Neural cell (in vitro differentiated cells): ENCODE measurements around the gene TPD52L1. TPM values are rescaled to one million over a fixed set of nuclear protein-coding genes. Genes with fewer than 3 reads are reported as not detected.

ENCODE experiments used
- H2AFZ ChIP-seq: fragments of 200-600, 300-800 bp; sonication (generic), shearing (Covaris generic); 2 replicates; pipeline ENCODE4 v1.6.0; 2014; ENCODE audit warnings: low read depth, mild to moderate bottlenecking, antibody characterized with exemption, low read length, moderate library complexity
- H3F3A ChIP-seq: fragments of 200-600 bp; shearing (Covaris generic); 2 replicates; pipeline ENCODE4 v1.6.1; 2016; ENCODE audit warnings: mild to moderate bottlenecking, moderate library complexity, mixed read lengths, antibody characterized with exemption, low read length; ENCODE audit not compliant: insufficient read depth, poor library complexity, severe bottlenecking
- H3K27ac ChIP-seq: fragments of 200-600, 300-800 bp; sonication (generic), shearing (Covaris generic); 2 replicates; pipeline ENCODE4 v1.5.1; 2014; ENCODE audit warnings: mild to moderate bottlenecking, low read length, moderate library complexity
- H3K27me3 ChIP-seq: fragments of 300-800, 200-600 bp; sonication (generic), shearing (Covaris generic); 2 replicates; pipeline ENCODE4 v1.6.0; 2014; ENCODE audit warnings: mild to moderate bottlenecking, low read depth, low read length, moderate library complexity; ENCODE audit not compliant: insufficient read depth
- H3K36me3 ChIP-seq: fragments of 300-800, 200-600 bp; sonication (generic), shearing (Covaris generic); 2 replicates; pipeline ENCODE4 v1.5.1; 2014; ENCODE audit warnings: mild to moderate bottlenecking, antibody characterized with exemption, low read length, moderate library complexity; ENCODE audit not compliant: insufficient read depth
- H3K4me2 ChIP-seq: fragments of 300-800, 200-600 bp; sonication (generic), shearing (Covaris generic); 2 replicates; pipeline ENCODE4 v1.6.0; 2014; ENCODE audit warnings: mild to moderate bottlenecking, low read length
- H3K4me3 ChIP-seq: fragments of 300-800, 200-600 bp; sonication (generic), shearing (Covaris generic); 2 replicates; pipeline ENCODE4 v1.5.1; 2014; ENCODE audit warnings: mild to moderate bottlenecking, low read length, moderate library complexity
- H3K79me2 ChIP-seq: fragments of 200-600 bp; shearing (Covaris generic); replicated peaks from 2 replicates; pipeline ENCODE4 v1.6.0; 2014; ENCODE audit warnings: mild to moderate bottlenecking, low read length, moderate library complexity; ENCODE audit not compliant: insufficient read depth
- H3K9ac ChIP-seq: fragments of 300-800, 200-600 bp; sonication (generic), shearing (Covaris generic); 2 replicates; pipeline ENCODE4 v1.6.1; 2016; ENCODE audit warnings: mild to moderate bottlenecking, low read length, mixed read lengths
- H3K9me2 ChIP-seq: fragments of 200-600 bp; shearing (Covaris generic); 2 replicates; pipeline ENCODE4 v1.6.1; 2016; ENCODE audit warnings: mild to moderate bottlenecking, low read length, mixed read lengths; ENCODE audit not compliant: insufficient read depth
- H3K9me3 ChIP-seq: fragments of 200-600, 300-800 bp; sonication (generic), shearing (Covaris generic); 2 replicates; pipeline ENCODE4 v1.6.1; 2016; ENCODE audit warnings: mild to moderate bottlenecking, mixed run types, low read length, moderate library complexity, mixed read lengths
- H4K20me1 ChIP-seq: fragments of 200-600 bp; shearing (Covaris generic); 2 replicates; pipeline ENCODE4 v1.6.1; 2016; ENCODE audit warnings: mild to moderate bottlenecking, mixed run types; ENCODE audit not compliant: insufficient read depth
- EP300 ChIP-seq: fragments of 450-650 bp; conservative IDR thresholded peaks from 2 replicates; pipeline ENCODE4 v1.6.1; 2014; ENCODE audit warnings: antibody characterized with exemption, mild to moderate bottlenecking, moderate library complexity; ENCODE audit not compliant: poor library complexity, severe bottlenecking
- EZH2 ChIP-seq: fragments of 200-600, 300-800 bp; shearing (Covaris generic), sonication (generic); IDR thresholded peaks from 2 replicates; pipeline ENCODE4 v1.6.1; 2014; ENCODE audit warnings: antibody characterized with exemption, low read length, borderline replicate concordance, mild to moderate bottlenecking; ENCODE audit not compliant: insufficient read depth, poor library complexity, severe bottlenecking
- MXI1 ChIP-seq: fragments of 450-650 bp; conservative IDR thresholded peaks from 2 replicates; pipeline ENCODE4 v1.6.1; 2014; ENCODE audit warnings: antibody characterized with exemption, mild to moderate bottlenecking; ENCODE audit not compliant: poor library complexity, severe bottlenecking
- POLR2AphosphoS5 ChIP-seq: IDR thresholded peaks from 2 replicates; pipeline ENCODE4 v1.6.1; 2012
- RAD21 ChIP-seq: fragments of 450-650 bp; conservative IDR thresholded peaks from 2 replicates; pipeline ENCODE4 v1.6.1; 2014; ENCODE audit warnings: antibody characterized with exemption, mild to moderate bottlenecking, moderate library complexity
- SMC3 ChIP-seq: fragments of 450-650 bp; conservative IDR thresholded peaks from 2 replicates; pipeline ENCODE4 v1.6.1; 2014; ENCODE audit warnings: antibody characterized with exemption, mild to moderate bottlenecking, moderate library complexity; ENCODE audit not compliant: poor library complexity
- TAF1 ChIP-seq: IDR thresholded peaks from 2 replicates; pipeline ENCODE4 v1.6.1; 2012; ENCODE audit warnings: low read depth
- polyA plus RNA-seq: library from polyadenylated mRNA; depleted of rRNA; stranded (reverse); fragments of >200 nt; gene quantifications from 2 replicates; pipeline ENCODE4 v1.2.3, GENCODE V29; 2014
- TF ChIP-seq, protein P1 (sequence below): fragments of 450-650 bp; IDR thresholded peaks from 2 replicates; pipeline ENCODE4 v1.5.1; 2014; ENCODE audit warnings: antibody characterized with exemption, mild to moderate bottlenecking, moderate library complexity; ENCODE audit not compliant: poor library complexity, severe bottlenecking
- TF ChIP-seq, protein P2 (sequence below): IDR thresholded peaks from 2 replicates; pipeline ENCODE4 v1.6.1; 2012; ENCODE audit warnings: borderline replicate concordance

The TPD52L1 gene
- polyA plus RNA-seq, 1 donor from 2014 or later: 8.9 TPM

DNA sequence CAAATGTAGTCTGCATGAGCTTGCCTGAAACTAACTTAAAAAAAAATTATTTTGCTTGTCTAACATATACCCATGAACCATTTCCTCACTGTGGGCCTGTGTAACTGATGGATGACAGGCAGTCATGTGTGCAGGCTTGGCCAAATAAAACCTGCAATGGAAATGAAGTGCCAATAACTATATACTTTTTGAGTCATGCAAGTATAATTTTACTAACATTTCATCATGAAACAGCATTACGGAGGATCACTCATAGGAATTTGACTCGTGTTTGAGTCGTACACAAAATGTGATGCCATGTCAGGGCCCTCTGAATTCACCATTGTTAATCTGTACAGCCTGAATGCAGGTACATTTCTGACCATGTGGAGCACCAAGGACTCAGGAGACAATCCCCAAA lies 101.6 kb downstream of the TPD52L1 start:
- Histone ChIP-seq H4K20me1 (no peaks in the 10 kb centered on the region), H3K9ac (no peak overlapping the region), H3K79me2 (no peaks in the 10 kb centered on the region), H3F3A (no peaks in the 10 kb centered on the region), H3K27ac (no peak overlapping the region), H3K36me3 (no peaks in the 10 kb centered on the region), H3K9me2 (no peaks in the 10 kb centered on the region), H3K9me3 (no peaks in the 10 kb centered on the region), H2AFZ (no peak overlapping the region), H3K27me3 (no peaks in the 10 kb centered on the region), H3K4me3 (no peak overlapping the region), H3K4me2 (no peak overlapping the region)
- TF ChIP-seq EP300 (no peak), EZH2 (no peak), TAF1 (no peak), SMC3 (no peak), MXI1 (no peak), POLR2AphosphoS5 (no peak), RAD21 (no peak)
- TF ChIP-seq, protein P1, sequence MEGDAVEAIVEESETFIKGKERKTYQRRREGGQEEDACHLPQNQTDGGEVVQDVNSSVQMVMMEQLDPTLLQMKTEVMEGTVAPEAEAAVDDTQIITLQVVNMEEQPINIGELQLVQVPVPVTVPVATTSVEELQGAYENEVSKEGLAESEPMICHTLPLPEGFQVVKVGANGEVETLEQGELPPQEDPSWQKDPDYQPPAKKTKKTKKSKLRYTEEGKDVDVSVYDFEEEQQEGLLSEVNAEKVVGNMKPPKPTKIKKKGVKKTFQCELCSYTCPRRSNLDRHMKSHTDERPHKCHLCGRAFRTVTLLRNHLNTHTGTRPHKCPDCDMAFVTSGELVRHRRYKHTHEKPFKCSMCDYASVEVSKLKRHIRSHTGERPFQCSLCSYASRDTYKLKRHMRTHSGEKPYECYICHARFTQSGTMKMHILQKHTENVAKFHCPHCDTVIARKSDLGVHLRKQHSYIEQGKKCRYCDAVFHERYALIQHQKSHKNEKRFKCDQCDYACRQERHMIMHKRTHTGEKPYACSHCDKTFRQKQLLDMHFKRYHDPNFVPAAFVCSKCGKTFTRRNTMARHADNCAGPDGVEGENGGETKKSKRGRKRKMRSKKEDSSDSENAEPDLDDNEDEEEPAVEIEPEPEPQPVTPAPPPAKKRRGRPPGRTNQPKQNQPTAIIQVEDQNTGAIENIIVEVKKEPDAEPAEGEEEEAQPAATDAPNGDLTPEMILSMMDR: no peak
- TF ChIP-seq, protein P2, sequence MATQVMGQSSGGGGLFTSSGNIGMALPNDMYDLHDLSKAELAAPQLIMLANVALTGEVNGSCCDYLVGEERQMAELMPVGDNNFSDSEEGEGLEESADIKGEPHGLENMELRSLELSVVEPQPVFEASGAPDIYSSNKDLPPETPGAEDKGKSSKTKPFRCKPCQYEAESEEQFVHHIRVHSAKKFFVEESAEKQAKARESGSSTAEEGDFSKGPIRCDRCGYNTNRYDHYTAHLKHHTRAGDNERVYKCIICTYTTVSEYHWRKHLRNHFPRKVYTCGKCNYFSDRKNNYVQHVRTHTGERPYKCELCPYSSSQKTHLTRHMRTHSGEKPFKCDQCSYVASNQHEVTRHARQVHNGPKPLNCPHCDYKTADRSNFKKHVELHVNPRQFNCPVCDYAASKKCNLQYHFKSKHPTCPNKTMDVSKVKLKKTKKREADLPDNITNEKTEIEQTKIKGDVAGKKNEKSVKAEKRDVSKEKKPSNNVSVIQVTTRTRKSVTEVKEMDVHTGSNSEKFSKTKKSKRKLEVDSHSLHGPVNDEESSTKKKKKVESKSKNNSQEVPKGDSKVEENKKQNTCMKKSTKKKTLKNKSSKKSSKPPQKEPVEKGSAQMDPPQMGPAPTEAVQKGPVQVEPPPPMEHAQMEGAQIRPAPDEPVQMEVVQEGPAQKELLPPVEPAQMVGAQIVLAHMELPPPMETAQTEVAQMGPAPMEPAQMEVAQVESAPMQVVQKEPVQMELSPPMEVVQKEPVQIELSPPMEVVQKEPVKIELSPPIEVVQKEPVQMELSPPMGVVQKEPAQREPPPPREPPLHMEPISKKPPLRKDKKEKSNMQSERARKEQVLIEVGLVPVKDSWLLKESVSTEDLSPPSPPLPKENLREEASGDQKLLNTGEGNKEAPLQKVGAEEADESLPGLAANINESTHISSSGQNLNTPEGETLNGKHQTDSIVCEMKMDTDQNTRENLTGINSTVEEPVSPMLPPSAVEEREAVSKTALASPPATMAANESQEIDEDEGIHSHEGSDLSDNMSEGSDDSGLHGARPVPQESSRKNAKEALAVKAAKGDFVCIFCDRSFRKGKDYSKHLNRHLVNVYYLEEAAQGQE: no peak

DNA sequence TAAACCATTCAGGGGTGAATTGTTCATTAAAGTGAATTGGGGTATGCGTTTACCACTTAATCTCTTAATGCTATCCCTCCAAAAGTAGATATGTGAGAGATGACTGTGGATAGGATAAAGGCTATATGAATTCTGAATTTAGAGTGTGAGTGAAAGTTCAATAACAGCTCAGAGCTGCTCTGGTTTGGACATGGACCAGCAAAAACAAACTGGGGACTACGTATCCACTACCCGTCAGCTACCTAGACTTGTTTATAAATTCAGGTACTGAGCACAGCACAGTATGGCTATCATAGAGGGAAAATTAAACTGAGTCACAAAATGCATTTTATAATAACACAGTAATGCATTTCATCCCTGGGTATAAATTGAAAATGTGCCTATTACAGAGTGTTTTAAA lies 103.8 kb downstream of the TPD52L1 start:
- no peak overlapping the region for H3K27ac ChIP-seq
- H3K9me3 ChIP-seq: no peaks in the 10 kb centered on the region
- H3K27me3 ChIP-seq: no peaks in the 10 kb centered on the region
- H3K9me2 ChIP-seq: no peaks in the 10 kb centered on the region
- H3K4me2 ChIP-seq: no peak overlapping the region
- H3K4me3 ChIP-seq: no peak overlapping the region
- no peaks in the 10 kb centered on the region for H3F3A ChIP-seq
- no peaks in the 10 kb centered on the region for H3K36me3 ChIP-seq
- H3K9ac ChIP-seq: no peak overlapping the region
- no peak for TF ChIP-seq SMC3
- TF ChIP-seq RAD21: no peak
- TF ChIP-seq TAF1: no peak
- TF ChIP-seq POLR2AphosphoS5: no peak
- TF ChIP-seq EZH2: no peak
- TF ChIP-seq, protein P2: no peak
- TF ChIP-seq, protein P1: no peak
- no peak for TF ChIP-seq MXI1
- TF ChIP-seq EP300: no peak
- no peaks in the 10 kb centered on the region for H3K79me2 ChIP-seq
- H4K20me1 ChIP-seq: no peaks in the 10 kb centered on the region
- no peak overlapping the region for H2AFZ ChIP-seq
